GM12873 (cell line): ENCODE measurements around the gene LRRC37B.

Experiments
- TF ChIP-seq, protein P1 (sequence below): IDR thresholded peaks from 2 replicates; pipeline ENCODE4 v1.5.1; 2012; ENCODE audit warnings: low read depth, mild to moderate bottlenecking, moderate library complexity, low read length, control low read depth; ENCODE audit not compliant: insufficient read depth; ENCODE audit errors: missing control alignments

Gene LRRC37B

DNA sequence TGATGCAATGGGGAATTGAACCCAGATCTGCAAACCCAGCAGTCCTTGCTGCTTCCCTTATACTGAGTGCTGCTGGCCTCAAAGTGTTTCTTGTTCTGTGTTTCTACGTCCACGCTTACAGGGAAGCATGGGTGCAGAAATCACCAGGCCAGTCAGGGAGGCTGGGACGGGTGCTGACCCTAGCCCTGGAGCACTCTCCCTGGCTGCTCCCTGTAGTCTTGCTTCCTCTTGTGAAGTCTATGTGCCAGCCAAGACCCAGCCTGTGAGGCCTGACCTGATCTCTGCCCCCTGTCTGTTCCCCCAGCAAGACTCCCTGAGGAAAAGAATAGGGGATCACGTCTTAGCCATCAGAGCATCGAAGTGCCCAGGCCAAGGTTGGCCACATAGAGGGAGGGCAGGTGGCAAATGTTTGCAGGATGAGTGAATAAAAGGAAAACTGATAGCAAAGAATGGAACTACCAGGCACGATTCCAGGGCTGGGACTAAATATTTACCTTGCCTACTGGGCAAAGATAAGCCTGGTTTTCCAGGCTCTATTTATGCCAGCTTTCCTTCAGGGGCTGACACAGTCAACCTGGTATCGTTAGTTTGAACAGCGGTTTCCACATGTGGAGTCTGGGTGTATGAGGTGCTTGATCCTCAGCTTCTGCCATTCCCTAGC, 93.9 kb downstream of the LRRC37B start:
- TF ChIP-seq, protein P1, sequence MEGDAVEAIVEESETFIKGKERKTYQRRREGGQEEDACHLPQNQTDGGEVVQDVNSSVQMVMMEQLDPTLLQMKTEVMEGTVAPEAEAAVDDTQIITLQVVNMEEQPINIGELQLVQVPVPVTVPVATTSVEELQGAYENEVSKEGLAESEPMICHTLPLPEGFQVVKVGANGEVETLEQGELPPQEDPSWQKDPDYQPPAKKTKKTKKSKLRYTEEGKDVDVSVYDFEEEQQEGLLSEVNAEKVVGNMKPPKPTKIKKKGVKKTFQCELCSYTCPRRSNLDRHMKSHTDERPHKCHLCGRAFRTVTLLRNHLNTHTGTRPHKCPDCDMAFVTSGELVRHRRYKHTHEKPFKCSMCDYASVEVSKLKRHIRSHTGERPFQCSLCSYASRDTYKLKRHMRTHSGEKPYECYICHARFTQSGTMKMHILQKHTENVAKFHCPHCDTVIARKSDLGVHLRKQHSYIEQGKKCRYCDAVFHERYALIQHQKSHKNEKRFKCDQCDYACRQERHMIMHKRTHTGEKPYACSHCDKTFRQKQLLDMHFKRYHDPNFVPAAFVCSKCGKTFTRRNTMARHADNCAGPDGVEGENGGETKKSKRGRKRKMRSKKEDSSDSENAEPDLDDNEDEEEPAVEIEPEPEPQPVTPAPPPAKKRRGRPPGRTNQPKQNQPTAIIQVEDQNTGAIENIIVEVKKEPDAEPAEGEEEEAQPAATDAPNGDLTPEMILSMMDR: no peak

DNA sequence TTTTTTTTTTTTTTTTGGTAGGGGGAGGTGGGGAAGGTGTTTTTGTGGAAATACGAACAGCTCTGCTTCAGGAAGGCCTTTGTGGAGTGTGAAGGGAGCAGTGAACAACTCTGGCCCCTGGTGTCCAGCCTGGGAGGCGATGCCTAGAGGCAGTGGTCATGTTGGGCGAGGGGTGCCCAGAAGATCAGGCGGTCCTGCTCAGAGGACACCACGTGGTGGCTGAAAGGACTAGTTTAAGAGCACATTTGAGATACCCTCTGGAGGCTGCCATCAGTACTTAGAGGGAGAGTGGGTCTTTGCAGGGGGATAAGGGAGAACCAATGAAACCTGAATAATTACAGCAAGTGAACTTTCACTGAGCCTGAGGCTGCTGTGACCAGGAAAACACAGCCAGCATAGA, 95.0 kb downstream of the LRRC37B start:
- TF ChIP-seq, protein P1: no peak

DNA sequence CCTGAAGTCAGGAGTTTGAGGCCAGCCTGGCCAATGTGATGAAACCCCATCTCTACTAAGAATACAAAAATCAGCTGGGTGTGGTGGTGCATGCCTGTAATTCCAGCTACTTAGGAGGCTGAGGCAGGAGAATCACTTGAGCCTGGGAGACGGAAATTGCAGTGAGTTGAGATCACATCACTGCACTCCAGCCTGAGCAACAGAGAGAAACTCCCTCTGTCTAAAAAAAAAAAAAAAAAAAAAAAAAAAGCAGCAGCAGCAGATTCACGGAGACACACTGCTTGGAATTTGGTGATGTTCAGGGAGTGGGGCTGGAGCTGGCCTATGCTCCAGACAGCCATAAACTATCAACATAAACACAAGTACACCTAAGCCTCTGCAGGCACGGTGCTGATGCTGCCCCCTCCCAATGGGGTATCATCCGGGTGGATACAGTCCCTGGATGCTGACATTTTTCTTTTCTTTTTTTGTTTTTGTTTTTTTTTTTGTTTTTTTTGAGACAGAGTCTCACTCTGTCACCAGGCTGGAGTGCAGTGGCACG, 95.5 kb downstream of the LRRC37B start:
- TF ChIP-seq, protein P1: no peak
